K562 (cell line): ENCODE results near the gene CASKIN1. TPM values are rescaled to one million over a fixed set of nuclear protein-coding genes. Genes with fewer than 3 reads are reported as not detected.

Experiments
- KAT7 ChIP-seq: sonication (generic); formaldehyde crosslinking; IDR thresholded peaks from 2 replicates; pipeline ENCODE4 v1.8.0; 2022; ENCODE audit warnings: missing genetic modification reagents, mild to moderate bottlenecking, borderline replicate concordance
- NFRKB ChIP-seq: fragments of 450-650 bp; IDR thresholded peaks from 2 replicates; pipeline ENCODE4 v1.6.1; 2016; ENCODE audit warnings: low read depth
- PHF20 ChIP-seq: fragments of 450-650 bp; IDR thresholded peaks from 2 replicates; pipeline ENCODE4 v1.6.1; 2018; ENCODE audit not compliant: partially characterized antibody
- PTRF ChIP-seq: fragments of 450-650 bp; IDR thresholded peaks from 2 replicates; pipeline ENCODE4 v1.6.1; 2016; ENCODE audit warnings: mild to moderate bottlenecking, missing genetic modification characterization, missing compliant biosample characterization
- RAD21 ChIP-seq, 2 experiments: fragments of 250-450 bp in 1 of 2; fragments of 450-650 bp in 1 of 2; sonication (Bioruptor Pico) in 1 of 2; formaldehyde crosslinking in 1 of 2; IDR thresholded peaks in 1 of 2; conservative IDR thresholded peaks in 1 of 2; 2 replicates each; pipeline versions ENCODE4 v1.4.0 to v1.8.0; 2020 to 2022; ENCODE audit warnings: mild to moderate bottlenecking in 2 of 2, moderate library complexity in 1 of 2
- RFX5 ChIP-seq: IDR thresholded peaks from 2 replicates; pipeline ENCODE4 v1.6.1; 2011; ENCODE audit warnings: low read depth, mild to moderate bottlenecking, improper control_type of control experiment, low read length
- SMARCC2 ChIP-seq: fragments of 450-650 bp; IDR thresholded peaks from 2 replicates; pipeline ENCODE4 v1.6.1; 2017; ENCODE audit warnings: antibody characterized with exemption, moderate library complexity, mild to moderate bottlenecking, low read depth
- SNIP1 ChIP-seq: fragments of 450-650 bp; IDR thresholded peaks from 2 replicates; pipeline ENCODE4 v1.7.1; 2017; ENCODE audit warnings: low read depth, mild to moderate bottlenecking
- ZNF57 ChIP-seq: fragments of 450-650 bp; formaldehyde crosslinking; IDR thresholded peaks from 2 replicates; pipeline ENCODE4 v1.4.0; 2020; ENCODE audit warnings: mild to moderate bottlenecking, moderate library complexity
- polyA plus RNA-seq, 8 experiments: library from polyadenylated mRNA; depleted of rRNA in 4 of 8; stranded (reverse) in 5 of 8; unstranded in 3 of 8; fragments of >200 nt; fragmentation: Nextera tagmentation in 2 of 8; fragmentation: Illumina TruSeq in 1 of 8; extraction: Ambion mirVana in 2 of 8; extraction: Trizol in 1 of 8; gene quantifications; 2 replicates each; pipeline versions ENCODE4 v1.2.1 to v1.2.3, GENCODE V29; 2011 to 2014; ENCODE audit warnings: inconsistent platforms in 1 of 8, missing spikeins in 1 of 8
- total RNA-seq, 7 experiments: library from RNA; depleted of rRNA in 6 of 7; stranded (reverse); fragments of >200 nt in 6 of 7; fragmentation: Illumina TruSeq in 2 of 7; extraction: Trizol in 2 of 7; gene quantifications; 2 replicates each; pipeline versions ENCODE4 v1.2.1 to v1.2.3, GENCODE V29; 2011 to 2021; ENCODE audit warnings: low replicate concordance in 1 of 7
- TF ChIP-seq, protein P1 (sequence below): fragments of 250-450 bp; sonication (Bioruptor Pico); IDR thresholded peaks from 2 replicates; pipeline ENCODE4 v1.5.0; 2021; ENCODE audit warnings: mild to moderate bottlenecking, moderate library complexity
- TF ChIP-seq, protein P2 (sequence below): conservative IDR thresholded peaks from 2 replicates; pipeline ENCODE4 v1.6.1; 2011; ENCODE audit warnings: low read depth, mild to moderate bottlenecking, low read length; ENCODE audit not compliant: control insufficient read depth
- TF ChIP-seq, protein P3 (sequence below), 2 experiments: fragments of 450-650 bp; formaldehyde crosslinking in 1 of 2; IDR thresholded peaks; 2 replicates each; pipeline versions ENCODE4 v1.4.0 to v1.6.1; 2014 to 2020; ENCODE audit warnings: mild to moderate bottlenecking in 2 of 2, borderline replicate concordance in 1 of 2, low read depth in 1 of 2
- TF ChIP-seq, protein P4 (sequence below): sonication (generic); formaldehyde crosslinking; IDR thresholded peaks from 2 replicates; pipeline ENCODE4 v1.8.1; 2023; ENCODE audit warnings: mild to moderate bottlenecking, missing genetic modification reagents

The CASKIN1 gene
- total and polyA plus RNA-seq, 9 of the 15 experiments (the other 6 are each of a cell fraction or from before 2014, with no cell fraction given) = 0.15 to 4.5 (median 1.5) TPM; not detected in 2

DNA sequence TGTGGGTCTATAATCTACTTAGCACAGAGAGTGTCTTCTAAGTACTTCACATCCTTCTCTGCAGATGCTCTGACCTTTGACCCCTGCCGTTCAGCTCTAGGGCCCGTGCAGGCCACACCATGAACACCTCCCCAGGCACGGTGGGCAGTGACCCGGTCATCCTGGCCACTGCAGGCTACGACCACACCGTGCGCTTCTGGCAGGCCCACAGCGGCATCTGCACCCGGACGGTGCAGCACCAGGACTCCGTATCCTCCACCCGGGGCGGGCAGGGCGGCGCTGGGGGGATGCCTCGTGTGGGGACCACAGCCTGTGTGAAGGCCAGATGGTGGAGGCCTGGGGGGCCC, 9.5 kb upstream of the CASKIN1 start (continued):
- TF ChIP-seq, protein P1, sequence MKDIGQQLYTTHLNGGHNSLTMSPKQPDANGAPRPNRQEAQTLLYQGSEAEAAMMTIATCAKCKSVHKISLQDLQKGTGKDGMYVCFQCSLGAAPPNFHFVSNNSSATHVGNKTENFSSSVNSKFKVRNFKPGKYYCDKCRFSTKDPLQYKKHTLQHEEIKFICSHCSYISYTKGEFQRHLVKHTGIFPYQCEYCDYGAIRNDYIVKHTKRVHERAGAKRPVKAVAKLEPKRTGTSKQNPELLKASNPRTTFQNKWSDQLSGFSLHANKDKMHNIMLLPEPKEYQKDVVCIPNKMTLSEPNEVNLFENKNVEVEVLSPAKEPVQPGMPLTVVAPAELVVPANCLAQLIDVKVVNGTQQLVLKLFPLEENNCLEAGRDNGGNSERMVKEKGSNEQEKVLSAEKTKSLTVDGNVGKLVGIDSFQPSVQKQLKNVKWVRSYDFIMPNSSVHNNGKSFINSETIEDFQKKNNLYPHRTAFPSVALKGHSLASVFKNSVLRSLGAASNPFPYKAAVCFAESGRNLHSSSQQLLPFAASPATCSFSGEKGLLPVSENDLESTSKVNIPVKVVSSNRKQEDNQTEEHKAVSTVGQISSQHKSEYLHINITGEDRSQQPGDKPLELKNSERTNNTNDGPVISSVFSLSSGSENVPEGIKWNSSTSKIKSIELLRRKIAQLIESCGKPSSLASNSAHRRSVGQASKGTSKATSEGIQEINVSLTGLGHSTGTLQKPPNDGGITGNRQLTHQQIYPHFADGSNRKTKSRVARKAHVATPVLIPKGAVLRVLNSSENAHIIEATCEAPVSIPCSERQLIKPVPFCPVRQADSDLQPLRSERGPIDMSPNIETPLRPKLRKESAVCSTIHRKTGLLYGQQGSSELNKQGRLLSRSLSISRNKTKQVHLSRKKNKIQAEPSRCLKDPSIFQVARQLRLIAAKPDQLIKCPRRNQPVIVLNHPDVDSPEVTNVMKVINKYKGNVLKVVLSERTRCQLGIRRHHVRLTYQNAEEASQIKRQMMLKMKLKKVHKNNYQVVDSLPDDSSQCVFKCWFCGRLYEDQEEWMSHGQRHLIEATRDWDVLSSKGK (CRISPR knock-in tag) = no peak
- TF ChIP-seq PTRF (tag) (no peak), RAD21 (CRISPR knock-in tag; conservative IDR thresholded peaks at IDR 0.05 in 1 of 2, IDR thresholded peaks at IDR 0.05 in 1 of 2) (no peak), RFX5 (no peak), ZNF57 (CRISPR knock-in tag) (no peak), SNIP1 (no peak), SMARCC2 (no peak), PHF20 (no peak), NFRKB (no peak), KAT7 (CRISPR knock-in tag) (no peak)
- TF ChIP-seq, protein P2, sequence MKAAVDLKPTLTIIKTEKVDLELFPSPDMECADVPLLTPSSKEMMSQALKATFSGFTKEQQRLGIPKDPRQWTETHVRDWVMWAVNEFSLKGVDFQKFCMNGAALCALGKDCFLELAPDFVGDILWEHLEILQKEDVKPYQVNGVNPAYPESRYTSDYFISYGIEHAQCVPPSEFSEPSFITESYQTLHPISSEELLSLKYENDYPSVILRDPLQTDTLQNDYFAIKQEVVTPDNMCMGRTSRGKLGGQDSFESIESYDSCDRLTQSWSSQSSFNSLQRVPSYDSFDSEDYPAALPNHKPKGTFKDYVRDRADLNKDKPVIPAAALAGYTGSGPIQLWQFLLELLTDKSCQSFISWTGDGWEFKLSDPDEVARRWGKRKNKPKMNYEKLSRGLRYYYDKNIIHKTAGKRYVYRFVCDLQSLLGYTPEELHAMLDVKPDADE = no peak
- TF ChIP-seq, protein P3, sequence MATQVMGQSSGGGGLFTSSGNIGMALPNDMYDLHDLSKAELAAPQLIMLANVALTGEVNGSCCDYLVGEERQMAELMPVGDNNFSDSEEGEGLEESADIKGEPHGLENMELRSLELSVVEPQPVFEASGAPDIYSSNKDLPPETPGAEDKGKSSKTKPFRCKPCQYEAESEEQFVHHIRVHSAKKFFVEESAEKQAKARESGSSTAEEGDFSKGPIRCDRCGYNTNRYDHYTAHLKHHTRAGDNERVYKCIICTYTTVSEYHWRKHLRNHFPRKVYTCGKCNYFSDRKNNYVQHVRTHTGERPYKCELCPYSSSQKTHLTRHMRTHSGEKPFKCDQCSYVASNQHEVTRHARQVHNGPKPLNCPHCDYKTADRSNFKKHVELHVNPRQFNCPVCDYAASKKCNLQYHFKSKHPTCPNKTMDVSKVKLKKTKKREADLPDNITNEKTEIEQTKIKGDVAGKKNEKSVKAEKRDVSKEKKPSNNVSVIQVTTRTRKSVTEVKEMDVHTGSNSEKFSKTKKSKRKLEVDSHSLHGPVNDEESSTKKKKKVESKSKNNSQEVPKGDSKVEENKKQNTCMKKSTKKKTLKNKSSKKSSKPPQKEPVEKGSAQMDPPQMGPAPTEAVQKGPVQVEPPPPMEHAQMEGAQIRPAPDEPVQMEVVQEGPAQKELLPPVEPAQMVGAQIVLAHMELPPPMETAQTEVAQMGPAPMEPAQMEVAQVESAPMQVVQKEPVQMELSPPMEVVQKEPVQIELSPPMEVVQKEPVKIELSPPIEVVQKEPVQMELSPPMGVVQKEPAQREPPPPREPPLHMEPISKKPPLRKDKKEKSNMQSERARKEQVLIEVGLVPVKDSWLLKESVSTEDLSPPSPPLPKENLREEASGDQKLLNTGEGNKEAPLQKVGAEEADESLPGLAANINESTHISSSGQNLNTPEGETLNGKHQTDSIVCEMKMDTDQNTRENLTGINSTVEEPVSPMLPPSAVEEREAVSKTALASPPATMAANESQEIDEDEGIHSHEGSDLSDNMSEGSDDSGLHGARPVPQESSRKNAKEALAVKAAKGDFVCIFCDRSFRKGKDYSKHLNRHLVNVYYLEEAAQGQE (IDR thresholded peaks at IDR 0.05; ENCODE audit: borderline replicate concordance) = no peak
- TF ChIP-seq, protein P3 (CRISPR knock-in tag; IDR thresholded peaks at IDR 0.05; ENCODE audit: low read depth) = no peak
- TF ChIP-seq, protein P4, sequence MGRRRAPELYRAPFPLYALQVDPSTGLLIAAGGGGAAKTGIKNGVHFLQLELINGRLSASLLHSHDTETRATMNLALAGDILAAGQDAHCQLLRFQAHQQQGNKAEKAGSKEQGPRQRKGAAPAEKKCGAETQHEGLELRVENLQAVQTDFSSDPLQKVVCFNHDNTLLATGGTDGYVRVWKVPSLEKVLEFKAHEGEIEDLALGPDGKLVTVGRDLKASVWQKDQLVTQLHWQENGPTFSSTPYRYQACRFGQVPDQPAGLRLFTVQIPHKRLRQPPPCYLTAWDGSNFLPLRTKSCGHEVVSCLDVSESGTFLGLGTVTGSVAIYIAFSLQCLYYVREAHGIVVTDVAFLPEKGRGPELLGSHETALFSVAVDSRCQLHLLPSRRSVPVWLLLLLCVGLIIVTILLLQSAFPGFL = no peak
